HPDE6-E6E7 (cell line): ENCODE measurements around the gene PTPN14.

Source experiments
- DNase-seq: peaks from one replicate; pipeline ENCODE4 v3.0.0; 2011; ENCODE audit warnings: missing footprints; ENCODE audit errors: extremely low spot score

The PTPN14 gene

GRCh38 chr1:214568328-214568727 is 16.9 kb upstream of the PTPN14 start:
- DNase-seq = no peak

GRCh38 chr1:214567481-214567980 is 16.1 kb upstream of the PTPN14 start:
- no peak for DNase-seq

- no peak for DNase-seq
Measured at GRCh38 chr1:214566158-214567104, 15.0 kb upstream of the PTPN14 start.

- DNase-seq = no peak
Measured at GRCh38 chr1:214565310-214565709, 13.9 kb upstream of the PTPN14 start.

- no peak for DNase-seq
Measured at GRCh38 chr1:214563881-214564280, 12.5 kb upstream of the PTPN14 start.

- no peak for DNase-seq
Measured at GRCh38 chr1:214557952-214558735, 6.7 kb upstream of the PTPN14 start.

- DNase-seq = no peak
Measured at GRCh38 chr1:214553142-214553710, 1.8 kb upstream of the PTPN14 start.

- peak; percentile 76 for DNase-seq
Measured at GRCh38 chr1:214552174-214552608, 789 bp upstream of the PTPN14 start.

- no peak for DNase-seq
Measured at GRCh38 chr1:214550857-214551435, 456 bp downstream of the PTPN14 start.

- no peak for DNase-seq
Measured at GRCh38 chr1:214550013-214550856, 1.2 kb downstream of the PTPN14 start.

GRCh38 chr1:214549604-214550003 is 1.8 kb downstream of the PTPN14 start:
- DNase-seq = no peak

- no peak for DNase-seq
Measured at GRCh38 chr1:214548988-214549387, 2.4 kb downstream of the PTPN14 start.

- DNase-seq = no peak
Measured at GRCh38 chr1:214548271-214548670, 3.1 kb downstream of the PTPN14 start.

- DNase-seq = no peak
Measured at GRCh38 chr1:214547747-214548146, 3.7 kb downstream of the PTPN14 start.

- DNase-seq = no peak
Measured at GRCh38 chr1:214546886-214547641, 4.3 kb downstream of the PTPN14 start.

- no peak for DNase-seq
Measured at GRCh38 chr1:214546084-214546483, 5.3 kb downstream of the PTPN14 start.

GRCh38 chr1:214545293-214545692 is 6.1 kb downstream of the PTPN14 start:
- DNase-seq = no peak

- no peak for DNase-seq
Measured at GRCh38 chr1:214544791-214545190, 6.6 kb downstream of the PTPN14 start.

- no peak for DNase-seq
Measured at GRCh38 chr1:214542275-214543199, 8.9 kb downstream of the PTPN14 start.
